ENCODE measurements around the gene FAM210A. TPM values are rescaled to one million over a fixed set of nuclear protein-coding genes. Genes with fewer than 3 reads are reported as not detected.

FAM210A gene
- total RNA-seq, 4 donors from 2014 or later = 10.4 to 22.4 (median 17.4) TPM

- H3K4me1 ChIP-seq = peaks cover 35 to 53% (median 41%) of the 10 kb centered on the region in 4 donors
- H3K9me3 ChIP-seq = no peaks in the 10 kb centered on the region
- TF ChIP-seq POLR2AphosphoS5 (IDR thresholded peaks at IDR 0.05) (no peak), CTCF (IDR thresholded peaks at IDR 0.05) (no peak), POLR2A (IDR thresholded peaks at IDR 0.05; ENCODE audit: low read depth) (no peak), EP300 (IDR thresholded peaks at IDR 0.05) (no peak)
- peaks cover 0 to 8% (median 4%) of the 10 kb centered on the region in 4 donors for H3K36me3 ChIP-seq
- intact Hi-C loops (cut with DNase I) = no loop called here
- no peak overlapping the region for H3K4me3 ChIP-seq
- H3K27me3 ChIP-seq = no peaks in the 10 kb centered on the region
- DNase-seq (ENCODE audit: extremely low spot score) = no peak
- 93% methylated on average over 3 of the region's 15 CpGs for WGBS
- no peak overlapping the region for H3K27ac ChIP-seq (replicated peaks in 1 of 4)
Measured at GRCh38 chr18:13616525-13617035, 109.8 kb downstream of the FAM210A start.

GRCh38 chr18:13616041-13616440 lies 110.3 kb downstream of the FAM210A start:
- H3K9me3 ChIP-seq = no peaks in the 10 kb centered on the region
- 76% methylated on average over 5 of the region's 5 CpGs for WGBS
- H3K4me1 ChIP-seq = peaks cover 40 to 58% (median 46%) of the 10 kb centered on the region in 4 donors
- no peaks in the 10 kb centered on the region for H3K27me3 ChIP-seq
- intact Hi-C loops (cut with DNase I) = no loop called here
- no peak overlapping the region for H3K4me3 ChIP-seq
- peak; percentile 26 for DNase-seq (ENCODE audit: extremely low spot score)
- no peak overlapping the region for H3K27ac ChIP-seq (replicated peaks in 1 of 4)
- peaks cover 0 to 2% (median under 1%) of the 10 kb centered on the region in 4 donors for H3K36me3 ChIP-seq
- TF ChIP-seq POLR2AphosphoS5 (IDR thresholded peaks at IDR 0.05) = no peak
- no peak for TF ChIP-seq CTCF (IDR thresholded peaks at IDR 0.05)
- no peak for TF ChIP-seq POLR2A (IDR thresholded peaks at IDR 0.05; ENCODE audit: low read depth)
- no peak for TF ChIP-seq EP300 (IDR thresholded peaks at IDR 0.05)

- peak; percentile 5 for DNase-seq (ENCODE audit: extremely low spot score)
- H3K27ac ChIP-seq (replicated peaks in 1 of 4) = peak overlapping the region in 2 of 4 donors; percentile 9 to 11
- TF ChIP-seq POLR2A (IDR thresholded peaks at IDR 0.05; ENCODE audit: low read depth) = no peak
- no peak for TF ChIP-seq CTCF (IDR thresholded peaks at IDR 0.05)
- no peak for TF ChIP-seq POLR2AphosphoS5 (IDR thresholded peaks at IDR 0.05)
- no peak for TF ChIP-seq EP300 (IDR thresholded peaks at IDR 0.05)
- H3K27me3 ChIP-seq = no peaks in the 10 kb centered on the region
- no peaks in the 10 kb centered on the region for H3K36me3 ChIP-seq
- no peak overlapping the region for H3K4me3 ChIP-seq
- 74% methylated on average over 8 of the region's 8 CpGs for WGBS
- H3K9me3 ChIP-seq = no peaks in the 10 kb centered on the region
- H3K4me1 ChIP-seq = peaks cover 46 to 64% (median 52%) of the 10 kb centered on the region in 4 donors
- intact Hi-C loops (cut with DNase I) = no loop called here
Measured at GRCh38 chr18:13615432-13615861, 110.9 kb downstream of the FAM210A start.

GRCh38 chr18:13614641-13615288 lies 111.6 kb downstream of the FAM210A start:
- TF ChIP-seq EP300 (IDR thresholded peaks at IDR 0.05) = no peak
- TF ChIP-seq POLR2AphosphoS5 (IDR thresholded peaks at IDR 0.05) = peak in 1 of 2 donors; percentile 30
- no peak for TF ChIP-seq CTCF (IDR thresholded peaks at IDR 0.05)
- Histone ChIP-seq H3K4me1 (peaks cover 53 to 69% (median 58%) of the 10 kb centered on the region in 4 donors), H3K27ac (replicated peaks in 1 of 4) (peak overlapping the region; percentile 9 to 23 (median 16)), H3K36me3 (no peaks in the 10 kb centered on the region), H3K27me3 (no peaks in the 10 kb centered on the region), H3K9me3 (no peaks in the 10 kb centered on the region), H3K4me3 (no peak overlapping the region)
- WGBS = 63% methylated on average over 13 of the region's 16 CpGs
- peak; percentile 88 for DNase-seq (ENCODE audit: extremely low spot score)
- intact Hi-C loops (cut with DNase I) = no loop called here
